Suppressor macrophage treated with lipopolysaccharide for 1 hour (primary cell): ENCODE measurements around the gene AMBRA1.

ENCODE experiments used
- DNase-seq, 3 donors: peaks; one replicate each; pipeline ENCODE4 v3.0.0-alpha.2; 2020 to 2022

The AMBRA1 gene

DNA sequence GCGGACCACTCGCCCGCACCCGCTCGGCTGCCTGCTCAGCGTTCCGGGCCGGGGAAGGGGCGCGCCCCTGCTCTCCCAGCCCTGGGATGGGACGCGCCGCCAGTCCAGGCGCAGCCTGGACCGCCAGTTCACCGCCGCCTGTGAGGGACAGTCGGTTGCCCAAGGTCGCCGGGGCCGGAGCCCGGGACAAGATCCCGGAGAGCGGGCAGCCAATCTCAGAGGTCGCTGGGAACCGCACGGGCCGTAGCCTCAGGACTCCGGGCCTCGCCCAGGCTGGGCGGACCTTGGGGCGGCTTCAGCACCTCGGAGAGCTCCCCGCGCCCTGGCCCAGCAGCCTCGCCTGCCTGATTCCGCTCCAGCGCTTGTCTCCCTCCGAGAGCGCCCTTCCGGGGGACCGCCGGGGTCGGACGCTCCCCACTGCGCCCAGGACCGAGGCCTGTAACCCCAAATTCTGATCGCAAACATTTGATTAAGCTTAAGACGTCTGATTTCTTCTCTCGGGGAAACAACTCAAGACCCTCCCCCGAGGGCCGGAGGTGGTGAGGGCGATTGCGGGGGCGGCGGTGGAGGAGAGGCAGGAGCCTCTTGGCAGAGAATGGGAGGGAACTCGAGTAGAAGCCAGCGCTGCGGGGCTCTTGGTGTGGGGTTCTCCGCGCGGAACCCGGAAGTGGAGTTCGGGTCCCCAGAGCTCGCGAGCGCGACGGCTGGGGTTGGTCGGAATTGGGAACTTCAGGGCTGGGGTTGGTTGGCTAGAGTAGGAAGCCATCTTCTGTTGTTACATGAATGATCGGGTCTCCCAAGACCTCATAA, 201.2 kb downstream of the AMBRA1 start:
- DNase-seq: peak; percentile 88 to 95 (median 93)

DNA sequence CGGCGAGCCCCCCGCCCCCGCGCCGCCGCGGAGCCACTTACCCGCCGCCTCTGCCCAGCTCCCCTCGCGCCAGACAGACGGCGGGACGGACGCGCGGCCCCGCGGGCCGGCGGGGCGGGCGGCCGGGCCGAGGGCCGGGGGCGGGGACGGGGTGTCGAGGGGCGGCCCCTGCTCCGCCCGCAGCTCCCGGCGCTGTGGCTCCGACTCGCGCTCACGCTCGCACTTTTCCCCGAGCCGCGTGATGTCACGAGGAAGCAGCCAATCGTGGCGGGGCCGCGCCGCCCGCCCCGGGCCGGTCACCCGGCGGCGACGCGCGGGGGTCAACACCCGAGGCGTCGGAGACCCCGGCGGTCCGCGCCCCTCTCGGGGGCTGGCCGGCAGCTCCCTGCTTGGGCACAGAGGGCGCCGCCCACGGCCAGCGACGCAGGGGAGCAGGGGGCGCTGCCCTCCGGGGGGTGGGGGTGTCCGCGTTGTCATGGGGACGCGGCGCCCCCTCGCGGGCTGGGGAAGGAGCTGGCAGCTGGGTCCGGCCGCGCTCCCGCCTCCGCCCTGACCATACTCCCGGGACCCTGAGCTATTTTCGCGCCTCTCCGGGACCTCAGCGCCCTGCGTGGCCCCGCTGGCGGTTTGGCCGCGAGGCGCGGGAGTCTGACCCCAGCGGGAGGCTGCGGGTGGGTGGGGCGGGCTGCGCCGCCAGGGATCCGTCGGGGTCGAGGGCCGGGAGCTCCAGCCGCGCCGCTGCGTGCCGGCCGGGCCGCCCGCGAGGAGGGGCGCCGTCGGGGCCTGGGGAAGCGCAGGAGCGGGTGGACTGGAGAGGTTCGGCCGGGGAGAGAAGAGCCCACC, 202.0 kb downstream of the AMBRA1 start, which contains the start of gene CHRM4:
Gene CHRM4, minus strand, starts transcription at position 199 of the 843 bp plus-strand sequence. CDS start 5,219 bp downstream, outside the sequence.
- peak; percentile 68 to 83 (median 78) for DNase-seq

DNA sequence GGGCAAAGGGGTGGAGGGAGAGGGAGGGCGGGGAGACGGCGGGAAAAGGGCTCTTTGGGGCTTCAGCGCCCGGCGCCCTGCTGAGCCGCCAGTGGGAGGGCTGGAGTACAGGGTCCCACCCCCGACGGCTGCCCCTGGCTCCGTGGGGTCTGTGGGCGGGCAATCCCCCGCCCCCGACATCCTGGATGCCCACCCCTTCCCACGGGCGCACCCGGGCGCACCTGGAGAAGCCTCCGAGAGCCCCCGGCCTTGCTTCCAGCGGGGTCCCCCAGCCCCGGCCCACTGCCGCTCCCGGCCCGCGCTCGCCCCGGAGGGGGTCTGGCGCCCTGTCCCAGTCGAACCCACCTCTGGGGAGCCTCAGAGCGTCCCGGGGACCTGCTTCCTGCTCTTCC, 202.6 kb downstream of the AMBRA1 start:
- no peak for DNase-seq

DNA sequence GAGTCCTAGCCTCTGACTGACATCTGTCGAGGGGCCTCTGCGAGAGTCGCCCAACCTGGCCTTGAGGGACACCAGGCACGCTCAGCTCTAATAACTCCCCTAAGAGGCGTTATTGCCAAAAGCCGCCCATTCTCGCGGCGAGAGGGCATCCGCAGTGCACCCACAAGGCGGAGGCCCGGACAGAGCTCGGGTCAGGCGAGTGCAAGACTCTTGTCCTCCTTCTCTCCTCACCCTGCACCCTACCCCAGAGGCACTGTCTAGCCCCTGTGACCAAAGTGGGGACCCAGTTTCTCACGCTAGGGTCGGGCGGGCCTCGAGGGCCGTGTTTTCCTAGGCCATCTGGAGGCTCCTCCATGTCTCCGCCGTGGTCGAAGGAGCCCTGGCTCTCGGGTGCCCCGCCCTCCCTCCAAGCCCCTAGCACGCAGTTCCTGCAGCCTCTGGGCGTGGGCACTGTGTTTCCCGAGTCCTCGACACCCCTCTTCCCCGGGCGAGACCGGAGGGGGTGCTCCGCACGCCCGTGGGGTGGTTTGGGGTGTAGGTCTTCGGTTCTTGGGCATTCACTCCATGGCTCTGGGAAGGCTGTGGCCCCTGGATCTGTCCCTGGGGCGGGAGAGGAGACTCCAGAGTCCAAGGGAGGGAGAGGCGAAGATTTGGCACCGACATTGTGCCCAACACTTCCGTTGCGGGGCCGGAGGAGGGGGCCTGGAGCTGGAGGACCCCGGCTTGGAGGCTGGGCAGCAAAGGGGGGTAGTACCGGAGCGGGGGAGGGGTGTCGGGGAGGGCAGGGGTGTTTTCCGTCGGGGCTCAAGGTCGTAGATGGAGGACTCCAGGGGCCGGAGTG, 203.3 kb downstream of the AMBRA1 start:
- DNase-seq: no peak

- DNase-seq: peak; percentile 80 to 91 (median 85)
Observed at GRCh38 chr11:46389450-46390330, 204.1 kb downstream of the AMBRA1 start.

- no peak for DNase-seq
Observed at GRCh38 chr11:46388619-46389449, 205.0 kb downstream of the AMBRA1 start.

- DNase-seq: peak; percentile 64 to 73 (median 71)
Observed at GRCh38 chr11:46387919-46388618, 205.8 kb downstream of the AMBRA1 start.

- no peak for DNase-seq
Observed at GRCh38 chr11:46387456-46387855, 206.4 kb downstream of the AMBRA1 start.

DNA sequence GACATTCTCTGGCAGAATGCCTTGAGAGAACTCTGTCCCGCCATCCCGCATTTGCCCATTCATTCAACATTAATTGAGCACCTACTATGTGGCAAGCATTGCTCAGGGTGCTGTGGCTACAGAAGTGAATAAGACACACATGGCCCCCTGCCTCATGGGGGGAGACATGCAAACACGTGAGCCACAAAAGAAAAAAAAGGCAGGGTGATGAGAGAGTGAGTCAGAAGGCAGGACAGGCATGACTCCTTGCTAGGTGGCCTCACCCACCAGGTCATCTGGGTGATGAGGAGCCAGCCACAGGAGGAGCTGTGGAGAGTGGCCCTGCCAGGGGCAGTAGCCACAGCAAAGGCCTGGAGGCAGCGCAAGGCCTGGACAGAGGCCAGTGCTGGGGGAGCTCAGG, 207.1 kb downstream of the AMBRA1 start:
- DNase-seq: peak; percentile 30 to 49 (median 33)

DNA sequence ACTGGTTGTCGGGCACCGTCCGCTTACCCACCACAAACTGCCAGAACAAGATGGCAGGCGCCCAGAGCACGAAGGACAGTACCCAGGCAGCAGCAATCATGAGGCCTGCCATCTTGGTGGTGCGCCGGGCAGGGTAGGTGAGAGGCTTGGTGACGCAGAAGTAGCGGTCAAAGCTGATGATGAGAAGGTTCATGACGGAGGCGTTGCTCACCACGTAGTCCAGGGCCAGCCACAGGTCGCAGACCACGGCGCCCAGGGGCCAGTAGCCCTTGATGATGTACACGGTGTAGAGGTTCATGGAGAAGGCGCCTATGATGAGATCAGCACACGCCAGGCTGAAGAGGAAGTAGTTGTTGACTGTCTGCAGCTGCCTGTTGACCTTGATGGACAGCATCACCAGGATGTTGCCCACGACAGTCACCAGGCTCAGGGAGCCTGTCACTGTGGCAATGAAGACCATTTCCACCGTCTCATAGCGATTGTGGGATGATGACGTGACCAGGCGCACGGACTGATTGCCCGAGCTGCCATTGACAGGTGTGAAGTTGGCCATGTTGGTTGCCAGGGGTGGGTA, 207.7 kb downstream of the AMBRA1 start:
- peak in 2 of 3 donors; percentile 31 to 44 for DNase-seq

DNA sequence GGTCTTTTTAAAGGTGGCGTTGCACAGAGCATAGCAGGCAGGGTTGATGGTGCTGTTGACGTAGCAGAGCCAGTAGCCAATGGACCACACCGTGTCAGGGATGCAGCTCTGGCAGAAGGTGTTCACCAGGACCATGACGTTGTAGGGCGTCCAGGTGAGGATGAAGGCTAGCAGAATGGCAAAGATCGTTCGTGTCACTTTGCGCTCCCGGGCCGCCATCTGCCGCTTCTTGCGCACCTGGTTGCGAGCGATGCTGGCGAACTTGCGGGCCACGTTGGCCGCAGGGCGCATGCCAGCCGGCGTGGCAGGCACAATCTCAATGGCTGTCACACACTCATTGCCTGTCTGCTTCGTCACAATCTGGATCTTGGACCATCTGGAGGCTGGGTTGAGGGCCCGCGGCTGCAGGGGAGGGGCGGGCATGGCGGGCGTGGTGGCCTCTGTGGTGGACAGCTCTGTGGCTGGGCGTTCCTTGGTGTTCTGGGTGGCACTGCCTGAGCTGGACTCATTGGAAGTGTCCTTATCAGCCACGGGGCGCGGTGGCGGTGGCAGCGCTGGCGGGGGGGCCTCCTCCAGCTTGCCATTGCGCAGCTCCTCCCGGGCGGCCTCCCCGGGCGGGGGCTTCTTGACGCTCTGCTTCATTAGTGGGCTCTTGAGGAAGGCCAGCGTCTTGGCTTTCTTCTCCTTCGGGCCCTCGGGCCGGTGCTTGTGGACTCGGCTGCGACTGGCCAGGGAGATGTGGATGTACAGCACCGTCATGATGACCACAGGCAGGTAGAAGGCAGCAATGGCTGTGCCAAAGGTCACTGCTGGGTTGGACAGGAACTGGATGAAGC, 208.4 kb downstream of the AMBRA1 start:
- DNase-seq: no peak

DNA sequence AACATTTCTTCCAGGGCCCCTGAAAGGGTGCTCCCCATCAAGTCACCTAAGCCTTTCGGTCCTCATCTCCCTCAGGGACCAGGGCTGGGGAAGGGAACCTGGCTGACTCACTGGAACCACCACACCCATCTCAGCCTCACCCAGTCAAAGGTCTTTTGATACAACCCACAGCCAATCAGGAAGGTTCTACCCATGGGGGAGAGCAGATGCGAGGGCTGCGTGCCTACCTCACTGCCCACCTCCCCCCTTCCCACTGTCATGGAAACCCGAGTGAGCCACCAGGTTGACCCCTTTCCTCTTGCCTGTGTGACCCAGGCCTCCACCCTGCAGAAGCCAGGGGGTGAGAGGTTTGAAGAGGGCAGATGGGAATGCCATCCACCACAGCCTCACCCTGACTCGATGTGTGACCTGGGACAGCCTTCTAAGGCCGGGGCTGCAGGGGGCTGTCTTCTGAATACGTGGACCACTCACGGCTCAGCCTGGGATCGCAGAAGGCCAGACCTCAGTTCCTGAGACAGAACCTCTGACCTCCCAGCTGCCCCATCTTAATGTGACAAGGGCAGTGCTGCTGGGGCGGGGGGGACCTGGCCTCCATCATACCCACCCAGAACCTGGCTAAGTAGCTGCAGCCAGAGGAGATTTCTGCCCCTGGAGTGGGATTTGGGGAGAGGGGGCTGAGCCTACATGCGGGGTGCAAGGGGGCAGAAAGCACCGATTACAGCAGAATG, 209.7 kb downstream of the AMBRA1 start:
- DNase-seq: no peak

- DNase-seq: no peak
Observed at GRCh38 chr11:46383404-46383758, 210.4 kb downstream of the AMBRA1 start.

DNA sequence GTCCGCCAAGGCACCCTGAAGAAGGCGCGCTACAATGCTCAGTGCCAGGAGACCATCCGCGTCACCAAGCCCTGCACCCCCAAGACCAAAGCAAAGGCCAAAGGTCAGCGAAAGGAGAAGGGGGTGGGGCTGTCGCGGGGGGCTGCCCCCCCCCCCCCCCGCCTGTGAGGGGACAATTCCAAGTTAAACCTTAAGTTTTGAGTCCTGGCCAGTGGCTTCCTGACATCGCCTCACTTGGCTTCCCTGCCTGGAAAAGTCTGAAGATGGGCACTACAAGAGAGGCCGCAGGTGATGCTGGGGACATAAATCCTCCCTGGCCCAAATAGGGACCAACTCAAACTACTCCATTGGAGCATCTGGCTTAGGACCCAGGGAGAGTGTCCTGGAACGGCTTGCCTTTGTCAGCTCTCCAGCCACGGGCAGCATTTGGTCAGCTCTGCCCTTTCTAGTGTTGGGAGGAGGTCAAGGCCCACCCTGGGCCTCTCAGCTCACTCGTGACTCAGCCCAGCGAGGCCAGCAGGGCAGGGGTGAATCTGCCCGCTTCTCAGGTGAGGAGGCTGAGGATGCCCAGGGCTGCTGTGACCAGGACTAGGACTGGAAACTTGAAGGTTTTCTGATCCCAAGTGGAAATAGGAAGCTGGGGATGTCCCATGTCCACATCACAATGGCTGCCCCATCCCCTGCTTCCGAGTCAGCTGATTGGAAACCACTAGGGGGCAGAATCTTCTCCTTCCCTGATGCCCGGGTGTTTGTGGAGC, 211.0 kb downstream of the AMBRA1 start:
- peak; percentile 56 to 73 (median 56) for DNase-seq

- DNase-seq: no peak
Observed at GRCh38 chr11:46381819-46382645, 211.8 kb downstream of the AMBRA1 start.

- DNase-seq: peak in 1 of 3 donors; percentile 46
Observed at GRCh38 chr11:46381048-46381818, 212.6 kb downstream of the AMBRA1 start, which contains the start of gene MDK. TSS of gene MDK (plus strand) at chr11:46381669. CDS start at chr11:46382058, 389 bp downstream.
